HepG2 (cell line): ENCODE measurements around the gene PRR19. TPM values are rescaled to one million over a fixed set of nuclear protein-coding genes. Genes with fewer than 3 reads are reported as not detected.
A peak's percentile ranks its signal among the peaks of the same experiment; 100 is the strongest.

Source experiments
- ARID5B ChIP-seq: IDR thresholded peaks from 2 replicates; pipeline ENCODE4 v1.4.0; 2020; ENCODE audit warnings: mild to moderate bottlenecking, missing genetic modification reagents
- ELF1 ChIP-seq: sonication (generic); formaldehyde crosslinking; IDR thresholded peaks from 2 replicates; pipeline ENCODE4 v1.4.0; 2020; ENCODE audit warnings: missing genetic modification reagents
- GATAD1 ChIP-seq: IDR thresholded peaks from 2 replicates; pipeline ENCODE4 v1.6.1; 2016; ENCODE audit warnings: missing genetic modification reagents, missing compliant biosample characterization
- MTA1 ChIP-seq: sonication (generic); formaldehyde crosslinking; IDR thresholded peaks from 2 replicates; pipeline ENCODE4 v1.4.0; 2020; ENCODE audit warnings: missing genetic modification reagents, mild to moderate bottlenecking, borderline replicate concordance
- PHF20 ChIP-seq: sonication (generic); formaldehyde crosslinking; IDR thresholded peaks from 2 replicates; pipeline ENCODE4 v1.5.0; 2020; ENCODE audit warnings: mild to moderate bottlenecking, missing genetic modification reagents
- ZNF205 ChIP-seq: IDR thresholded peaks from 2 replicates; pipeline ENCODE4 v1.6.1; 2018; ENCODE audit warnings: missing biosample characterization, missing genetic modification reagents
- ZNF354B ChIP-seq: sonication (generic); formaldehyde crosslinking; IDR thresholded peaks from 2 replicates; pipeline ENCODE4 v1.8.0; 2022; ENCODE audit warnings: mild to moderate bottlenecking, missing genetic modification reagents
- ZNF580 ChIP-seq: IDR thresholded peaks from 2 replicates; pipeline ENCODE4 v1.6.1; 2016; ENCODE audit warnings: low read depth, borderline replicate concordance
- ZNF687 ChIP-seq: sonication (generic); formaldehyde crosslinking; IDR thresholded peaks from 2 replicates; pipeline ENCODE4 v1.5.1; 2020; ENCODE audit warnings: mild to moderate bottlenecking, missing genetic modification reagents, moderate library complexity
- polyA plus RNA-seq, 8 experiments: library from polyadenylated mRNA; depleted of rRNA in 3 of 8; stranded (reverse) in 7 of 8; unstranded in 1 of 8; fragments of >200 nt; fragmentation: Illumina TruSeq in 4 of 8; extraction: Trizol in 4 of 8; gene quantifications; 2 replicates each; pipeline versions ENCODE4 v1.2.1 to v1.2.3, GENCODE V29; 2011 to 2016; ENCODE audit warnings: low read depth in 4 of 8, missing spikeins in 1 of 8, mixed read lengths in 1 of 8; ENCODE audit not compliant: insufficient read depth in 1 of 8
- total RNA-seq, 5 experiments: library from RNA; depleted of rRNA; stranded (reverse); fragments of >200 nt; fragmentation: Illumina TruSeq; extraction: Trizol; gene quantifications; 2 replicates each; pipeline ENCODE4 v1.2.3, GENCODE V29; 2016; ENCODE audit warnings: low read depth in 1 of 5
- TF ChIP-seq, protein P1 (sequence below): sonication (generic); formaldehyde crosslinking; IDR thresholded peaks from 2 replicates; pipeline ENCODE4 v1.4.0; 2020; ENCODE audit warnings: missing genetic modification reagents
- TF ChIP-seq, protein P2 (sequence below): IDR thresholded peaks from 2 replicates; pipeline ENCODE4 v1.6.1; 2012; ENCODE audit warnings: inconsistent platforms
- TF ChIP-seq, protein P3 (sequence below): IDR thresholded peaks from 2 replicates; pipeline ENCODE4 v1.6.1; 2016; ENCODE audit warnings: mild to moderate bottlenecking
- TF ChIP-seq, protein P4 (sequence below): sonication (generic); formaldehyde crosslinking; IDR thresholded peaks from 2 replicates; pipeline ENCODE4 v1.8.0; 2022; ENCODE audit warnings: mild to moderate bottlenecking, missing genetic modification reagents, borderline replicate concordance

The PRR19 gene
- total and polyA plus RNA-seq, 2 of the 13 experiments (the other 11 are each of a cell fraction or from before 2014, with no cell fraction given): 0.21 to 0.33 TPM

DNA sequence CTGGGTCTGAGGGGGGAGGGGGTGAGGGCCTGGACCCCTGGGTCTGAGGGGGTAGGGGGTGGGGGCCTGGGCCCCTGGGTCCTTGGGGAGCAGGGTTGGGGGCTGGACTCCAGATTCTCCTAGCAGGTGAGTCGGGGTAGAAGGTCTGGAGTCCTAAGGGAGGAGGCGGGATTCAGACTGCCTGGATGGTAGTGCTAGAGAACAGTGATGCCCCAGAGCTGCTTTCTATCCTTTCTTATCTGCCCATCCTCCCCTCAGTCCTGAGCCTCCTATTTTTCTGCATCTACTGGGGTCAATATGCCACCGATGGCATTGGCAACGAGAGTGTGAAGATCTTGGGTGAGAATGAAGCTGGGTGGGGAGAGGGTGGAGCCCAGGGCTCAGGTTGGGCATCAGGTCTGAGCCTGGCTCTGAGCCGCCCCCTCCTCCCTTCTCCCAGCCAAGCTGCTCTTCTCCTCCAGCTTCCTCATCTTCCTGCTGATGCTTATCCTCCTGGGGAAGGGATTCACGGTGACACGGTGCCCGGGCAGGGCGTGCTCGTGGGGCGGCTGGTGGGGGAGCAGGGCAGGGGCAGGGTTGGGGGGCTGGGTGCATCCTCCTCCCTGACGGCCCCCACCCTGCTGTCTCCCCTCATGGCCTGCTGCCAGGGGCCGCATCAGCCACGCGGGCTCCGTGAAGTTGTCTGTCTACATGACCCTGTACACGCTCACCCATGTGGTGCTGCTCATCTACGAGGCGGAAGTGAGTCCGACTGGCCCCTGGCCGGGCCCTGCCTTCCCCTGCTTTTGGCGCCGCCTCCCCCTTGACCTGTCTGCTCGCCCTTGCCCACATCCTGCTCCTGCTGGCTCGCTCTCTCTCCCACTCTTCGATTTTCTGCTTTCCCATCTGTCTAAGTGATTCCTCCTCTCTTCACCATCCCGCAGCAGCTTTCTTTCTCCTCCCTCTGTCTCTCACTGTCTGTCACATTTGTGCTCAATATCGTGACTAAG, 14.6 kb downstream of the PRR19 start (continued):
- TF ChIP-seq, protein P1, sequence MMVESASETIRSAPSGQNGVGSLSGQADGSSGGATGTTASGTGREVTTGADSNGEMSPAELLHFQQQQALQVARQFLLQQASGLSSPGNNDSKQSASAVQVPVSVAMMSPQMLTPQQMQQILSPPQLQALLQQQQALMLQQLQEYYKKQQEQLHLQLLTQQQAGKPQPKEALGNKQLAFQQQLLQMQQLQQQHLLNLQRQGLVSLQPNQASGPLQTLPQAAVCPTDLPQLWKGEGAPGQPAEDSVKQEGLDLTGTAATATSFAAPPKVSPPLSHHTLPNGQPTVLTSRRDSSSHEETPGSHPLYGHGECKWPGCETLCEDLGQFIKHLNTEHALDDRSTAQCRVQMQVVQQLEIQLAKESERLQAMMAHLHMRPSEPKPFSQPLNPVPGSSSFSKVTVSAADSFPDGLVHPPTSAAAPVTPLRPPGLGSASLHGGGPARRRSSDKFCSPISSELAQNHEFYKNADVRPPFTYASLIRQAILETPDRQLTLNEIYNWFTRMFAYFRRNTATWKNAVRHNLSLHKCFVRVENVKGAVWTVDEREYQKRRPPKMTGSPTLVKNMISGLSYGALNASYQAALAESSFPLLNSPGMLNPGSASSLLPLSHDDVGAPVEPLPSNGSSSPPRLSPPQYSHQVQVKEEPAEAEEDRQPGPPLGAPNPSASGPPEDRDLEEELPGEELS (CRISPR knock-in tag): peak; percentile 21; the same call in 1 of the 2 replicates
- TF ChIP-seq PHF20 (CRISPR knock-in tag): peak; percentile 37; the same call in 1 of the 2 replicates
- no peak for TF ChIP-seq GATAD1
- TF ChIP-seq ARID5B: 0 out of 2 replicates have a peak, but pooled peaks have one; percentile 23
- TF ChIP-seq ELF1: peak; percentile 66
- peak; percentile 25; the same call in 1 of the 2 replicates for TF ChIP-seq MTA1
- TF ChIP-seq ZNF205: no peak
- TF ChIP-seq, protein P2, sequence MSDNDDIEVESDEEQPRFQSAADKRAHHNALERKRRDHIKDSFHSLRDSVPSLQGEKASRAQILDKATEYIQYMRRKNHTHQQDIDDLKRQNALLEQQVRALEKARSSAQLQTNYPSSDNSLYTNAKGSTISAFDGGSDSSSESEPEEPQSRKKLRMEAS: peak; percentile 78
- TF ChIP-seq, protein P3, sequence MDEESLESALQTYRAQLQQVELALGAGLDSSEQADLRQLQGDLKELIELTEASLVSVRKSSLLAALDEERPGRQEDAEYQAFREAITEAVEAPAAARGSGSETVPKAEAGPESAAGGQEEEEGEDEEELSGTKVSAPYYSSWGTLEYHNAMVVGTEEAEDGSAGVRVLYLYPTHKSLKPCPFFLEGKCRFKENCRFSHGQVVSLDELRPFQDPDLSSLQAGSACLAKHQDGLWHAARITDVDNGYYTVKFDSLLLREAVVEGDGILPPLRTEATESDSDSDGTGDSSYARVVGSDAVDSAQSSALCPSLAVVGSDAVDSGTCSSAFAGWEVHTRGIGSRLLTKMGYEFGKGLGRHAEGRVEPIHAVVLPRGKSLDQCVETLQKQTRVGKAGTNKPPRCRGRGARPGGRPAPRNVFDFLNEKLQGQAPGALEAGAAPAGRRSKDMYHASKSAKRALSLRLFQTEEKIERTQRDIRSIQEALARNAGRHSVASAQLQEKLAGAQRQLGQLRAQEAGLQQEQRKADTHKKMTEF (CRISPR knock-in tag): peak; percentile 47; the same call in 1 of the 2 replicates
- no peak for TF ChIP-seq ZNF354B
- TF ChIP-seq ZNF687: peak; percentile 92
- peak; percentile 31; the same call in 1 of the 2 replicates for TF ChIP-seq ZNF580
- TF ChIP-seq, protein P4, sequence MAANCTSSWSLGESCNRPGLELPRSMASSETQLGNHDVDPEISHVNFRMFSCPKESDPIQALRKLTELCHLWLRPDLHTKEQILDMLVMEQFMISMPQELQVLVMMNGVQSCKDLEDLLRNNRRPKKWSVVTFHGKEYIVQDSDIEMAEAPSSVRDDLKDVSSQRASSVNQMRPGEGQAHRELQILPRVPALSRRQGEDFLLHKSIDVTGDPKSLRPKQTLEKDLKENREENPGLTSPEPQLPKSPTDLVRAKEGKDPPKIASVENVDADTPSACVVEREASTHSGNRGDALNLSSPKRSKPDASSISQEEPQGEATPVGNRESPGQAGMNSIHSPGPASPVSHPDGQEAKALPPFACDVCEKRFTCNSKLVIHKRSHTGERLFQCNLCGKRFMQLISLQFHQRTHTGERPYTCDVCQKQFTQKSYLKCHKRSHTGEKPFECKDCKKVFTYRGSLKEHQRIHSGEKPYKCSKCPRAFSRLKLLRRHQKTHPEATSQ (CRISPR knock-in tag): no peak
